HFFc6 (cell line): ENCODE data around the gene ABI2. TPM values are rescaled to one million over a fixed set of nuclear protein-coding genes. Genes with fewer than 3 reads are reported as not detected.

Experiments used
- DNase-seq: peaks from one replicate; pipeline ENCODE4 v3.0.0-alpha.2; 2018
- H3K27ac Mint-ChIP-seq: 2 replicates; pipeline ENCODE4 v1.8.0; 2020; ENCODE audit warnings: mild to moderate bottlenecking, mixed read lengths
- H3K27me3 Mint-ChIP-seq: 2 replicates; pipeline ENCODE4 v1.8.0; 2021; ENCODE audit warnings: mild to moderate bottlenecking, moderate library complexity, mixed read lengths; ENCODE audit not compliant: insufficient read depth
- H3K36me3 Mint-ChIP-seq: 2 replicates; pipeline ENCODE4 v1.8.0; 2021; ENCODE audit warnings: low read depth, mixed read lengths
- H3K4me1 Mint-ChIP-seq: 2 replicates; pipeline ENCODE4 v1.8.0; 2020; ENCODE audit warnings: low read depth, mixed read lengths
- H3K4me3 Mint-ChIP-seq: 2 replicates; pipeline ENCODE4 v1.8.0; 2020; ENCODE audit warnings: mild to moderate bottlenecking, moderate library complexity, mixed read lengths
- H3K9me3 Mint-ChIP-seq: 2 replicates; pipeline ENCODE4 v1.8.0; 2020; ENCODE audit warnings: mild to moderate bottlenecking, mixed read lengths
- CTCF ChIP-seq: fragments of 200-600 bp; sonication (generic); IDR thresholded peaks from 2 replicates; pipeline ENCODE4 v1.5.0; 2021; ENCODE audit warnings: antibody characterized with exemption, mild to moderate bottlenecking
- total RNA-seq, 6 experiments: library from RNA; stranded (reverse); fragmentation: NEBNext Ultra II Directional; extraction: Animal tissue kit (Norgen Biotek cat#: 25700); gene quantifications; 2 replicates in 1 of 6; 3 replicates in 5 of 6; pipeline ENCODE4 v1.2.3, GENCODE V29; 2021

Gene ABI2
- total RNA-seq, 6 experiments from 2014 or later = 69.9 to 84.1 (median 75.3) TPM

- Mint-ChIP-seq H3K9me3 (no peaks in the 10 kb centered on the region), H3K27ac (peak overlapping the region; percentile 38; the same call in 1 of the 2 replicates), H3K27me3 (no peaks in the 10 kb centered on the region; the same call in none of the 2 replicates), H3K4me3 (no peak overlapping the region), H3K4me1 (peaks cover 30% of the 10 kb centered on the region), H3K36me3 (peaks cover 34% of the 10 kb centered on the region)
- DNase-seq = no peak
- TF ChIP-seq CTCF = no peak
Observed at GRCh38 chr2:203436496-203436895, 108.3 kb downstream of the ABI2 start.

- DNase-seq = no peak
- no peak overlapping the region for H3K27ac Mint-ChIP-seq
- no peak for TF ChIP-seq CTCF
- H3K4me1 Mint-ChIP-seq = peaks cover 20% of the 10 kb centered on the region
- H3K9me3 Mint-ChIP-seq = no peaks in the 10 kb centered on the region
- H3K27me3 Mint-ChIP-seq = no peaks in the 10 kb centered on the region; the same call in none of the 2 replicates
- peaks cover 34% of the 10 kb centered on the region for H3K36me3 Mint-ChIP-seq
- H3K4me3 Mint-ChIP-seq = no peak overlapping the region
Observed at GRCh38 chr2:203437511-203437910, 109.3 kb downstream of the ABI2 start.

GRCh38 chr2:203438528-203438927 is 110.3 kb downstream of the ABI2 start:
- H3K27ac Mint-ChIP-seq = no peak overlapping the region
- no peaks in the 10 kb centered on the region; the same call in none of the 2 replicates for H3K27me3 Mint-ChIP-seq
- H3K36me3 Mint-ChIP-seq = peaks cover 35% of the 10 kb centered on the region
- peaks cover 20% of the 10 kb centered on the region for H3K4me1 Mint-ChIP-seq
- H3K4me3 Mint-ChIP-seq = no peak overlapping the region
- TF ChIP-seq CTCF = no peak
- no peak for DNase-seq
- no peaks in the 10 kb centered on the region for H3K9me3 Mint-ChIP-seq

- no peaks in the 10 kb centered on the region; the same call in none of the 2 replicates for H3K27me3 Mint-ChIP-seq
- peaks cover 48% of the 10 kb centered on the region for H3K36me3 Mint-ChIP-seq
- H3K4me1 Mint-ChIP-seq = peaks cover 34% of the 10 kb centered on the region
- no peaks in the 10 kb centered on the region for H3K9me3 Mint-ChIP-seq
- H3K27ac Mint-ChIP-seq = no peak overlapping the region
- TF ChIP-seq CTCF = no peak
- H3K4me3 Mint-ChIP-seq = no peak overlapping the region
- DNase-seq = no peak
Observed at GRCh38 chr2:203440671-203441070, 112.5 kb downstream of the ABI2 start.

- Mint-ChIP-seq H3K4me3 (no peak overlapping the region), H3K4me1 (peaks cover 40% of the 10 kb centered on the region), H3K27ac (no peak overlapping the region), H3K36me3 (peaks cover 51% of the 10 kb centered on the region), H3K27me3 (no peaks in the 10 kb centered on the region; the same call in none of the 2 replicates), H3K9me3 (no peaks in the 10 kb centered on the region)
- DNase-seq = no peak
- TF ChIP-seq CTCF = no peak
Observed at GRCh38 chr2:203441463-203441862, 113.3 kb downstream of the ABI2 start.

GRCh38 chr2:203442463-203442862 is 114.3 kb downstream of the ABI2 start:
- no peak for DNase-seq
- no peaks in the 10 kb centered on the region for H3K9me3 Mint-ChIP-seq
- TF ChIP-seq CTCF = no peak
- H3K36me3 Mint-ChIP-seq = peaks cover 52% of the 10 kb centered on the region
- peaks cover 34% of the 10 kb centered on the region for H3K4me1 Mint-ChIP-seq
- no peak overlapping the region for H3K27ac Mint-ChIP-seq
- H3K27me3 Mint-ChIP-seq = no peaks in the 10 kb centered on the region; the same call in none of the 2 replicates
- no peak overlapping the region for H3K4me3 Mint-ChIP-seq
